Endothelial cell of umbilical vein (primary cell): Measurements from ENCODE around the gene FICD. TPM values are rescaled to one million over a fixed set of nuclear protein-coding genes. Genes with fewer than 3 reads are reported as not detected.

ENCODE experiments used
- BruUV-seq: library from RNA; stranded (reverse); fragments of 400-500 nt; replicated peaks from 2 replicates; lab custom pipeline; 2021; lab: Mats Ljungman, UMichigan
- CTCF ChIA-PET: fragments of 300-600, 350-600 bp; sonication (Branson Sonifier 250); formaldehyde crosslinking; loops from one replicate; lab custom pipeline; 2021; ENCODE audit warnings: antibody characterized with exemption, inconsistent platforms; lab: Charles Lee
- POLR2A ChIA-PET: fragments of 300-600, 350-600 bp; sonication (Branson Sonifier 250); formaldehyde crosslinking; loops from one replicate; lab custom pipeline; 2021; ENCODE audit warnings: antibody characterized with exemption, inconsistent platforms; lab: Charles Lee
- DNase-seq: peaks from one replicate; pipeline ENCODE4 v3.0.0-alpha.2; 2011; ENCODE audit warnings: low read depth, low spot score
- FAIRE-seq: peaks from 2 replicates; lab custom pipeline; 2011; peaks lifted over from hg19 to GRCh38; lab: Jason Lieb, UNC
- H2AFZ ChIP-seq: 2 replicates; pipeline ENCODE4 v1.6.0; 2012; ENCODE audit warnings: low read depth, low read length, control low read depth, inconsistent platforms
- H3K27ac ChIP-seq: 2 replicates; pipeline ENCODE4 v1.5.1; 2011; ENCODE audit warnings: low read depth, mild to moderate bottlenecking, control low read depth, low read length, moderate library complexity; ENCODE audit not compliant: insufficient read depth
- H3K27me3 ChIP-seq, 2 experiments: 2 replicates each; pipeline versions ENCODE4 v1.6.0 to v1.6.1; 2011; ENCODE audit warnings: low read length in 2 of 2, mixed read lengths in 1 of 2; ENCODE audit not compliant: control insufficient read depth in 2 of 2, insufficient read depth in 2 of 2
- H3K36me3 ChIP-seq, 2 experiments: 2 replicates in 1 of 2; 3 replicates in 1 of 2; pipeline ENCODE4 v1.5.1; 2011; ENCODE audit warnings: low read length in 2 of 2, mild to moderate bottlenecking in 1 of 2, moderate library complexity in 1 of 2; ENCODE audit not compliant: control insufficient read depth in 2 of 2, insufficient read depth in 2 of 2; ENCODE audit errors: extremely low read depth in 1 of 2
- H3K4me1 ChIP-seq: 3 replicates; pipeline ENCODE4 v1.5.1; 2011; ENCODE audit warnings: mild to moderate bottlenecking, low read length; ENCODE audit not compliant: control insufficient read depth, insufficient read depth; ENCODE audit errors: extremely low read depth
- H3K4me2 ChIP-seq: 2 replicates; pipeline ENCODE4 v1.6.1; 2011; ENCODE audit warnings: low read length, control low read depth, mixed read lengths; ENCODE audit not compliant: insufficient read depth
- H3K4me3 ChIP-seq, 3 experiments: fragments of 200-600 bp in 1 of 3; sonication (generic), shearing (Covaris generic) in 1 of 3; replicated peaks in 1 of 3; 2 replicates each; pipeline ENCODE4 v1.5.1; 2011 to 2016; ENCODE audit warnings: control low read depth in 3 of 3, low read length in 3 of 3, mild to moderate bottlenecking in 2 of 3, inconsistent platforms in 1 of 3, low read depth in 1 of 3, moderate library complexity in 1 of 3; ENCODE audit not compliant: insufficient read depth in 1 of 3
- H3K79me2 ChIP-seq: 2 replicates; pipeline ENCODE4 v1.6.0; 2012; ENCODE audit warnings: low read length, inconsistent platforms; ENCODE audit not compliant: control insufficient read depth, insufficient read depth
- H3K9ac ChIP-seq: replicated peaks from 2 replicates; pipeline ENCODE3; 2011; ENCODE audit warnings: low read length, control low read depth; ENCODE audit not compliant: insufficient read depth; ENCODE audit errors: extremely low read depth
- H3K9me1 ChIP-seq: replicated peaks from 3 replicates; pipeline ENCODE4 v1.6.0; 2011; ENCODE audit warnings: mild to moderate bottlenecking, low read length; ENCODE audit not compliant: control insufficient read depth, insufficient read depth; ENCODE audit errors: extremely low read depth
- H3K9me3 ChIP-seq: replicated peaks from 2 replicates; pipeline ENCODE4 v1.5.1; 2012; ENCODE audit warnings: low read length, inconsistent platforms; ENCODE audit not compliant: control insufficient read depth, insufficient read depth
- H4K20me1 ChIP-seq: replicated peaks from 2 replicates; pipeline ENCODE3; 2011; ENCODE audit warnings: mild to moderate bottlenecking, low read length; ENCODE audit not compliant: control insufficient read depth, insufficient read depth; ENCODE audit errors: extremely low read depth
- EZH2 ChIP-seq: IDR thresholded peaks from 2 replicates; pipeline ENCODE4 v1.6.1; 2012; ENCODE audit warnings: borderline replicate concordance, low read depth, mild to moderate bottlenecking, moderate library complexity, low read length, inconsistent platforms; ENCODE audit not compliant: severe bottlenecking
- FOS ChIP-seq: IDR thresholded peaks from 2 replicates; pipeline ENCODE4 v1.6.1; 2011; ENCODE audit warnings: mild to moderate bottlenecking, low read length, moderate library complexity, borderline replicate concordance; ENCODE audit not compliant: insufficient read depth
- POLR2A ChIP-seq: IDR thresholded peaks from 2 replicates; pipeline ENCODE4 v1.6.1; 2012; ENCODE audit warnings: low read depth, mild to moderate bottlenecking, control low read depth, low read length
- POLR2AphosphoS5 ChIP-seq: IDR thresholded peaks from 2 replicates; pipeline ENCODE4 v1.6.1; 2012; ENCODE audit warnings: low read depth, mild to moderate bottlenecking, control low read depth, low read length, moderate library complexity; ENCODE audit not compliant: insufficient read depth
- dilution Hi-C: fragments of 300-500 bp; cut with MboI; formaldehyde crosslinking; loops from one replicate; pipeline ENCODE4 v1.15.0; 2019; ENCODE audit warnings: low sequenced_read_pairs; ENCODE audit not compliant: extremely low pct_ligation_motif_present
- intact Hi-C: fragments of 100-400 bp; cut with micrococcal nuclease; formaldehyde crosslinking; loops from one replicate; pipeline ENCODE4 v1.10.0; 2022
- polyA plus RNA-seq, 4 experiments: library from polyadenylated mRNA; depleted of rRNA in 3 of 4; stranded (reverse) in 3 of 4; unstranded in 1 of 4; fragments of >200 nt; gene quantifications; 2 replicates each; pipeline versions ENCODE4 v1.2.1 to v1.2.3, GENCODE V29; 2011 to 2012; ENCODE audit warnings: missing spikeins in 1 of 4
- total RNA-seq: library from RNA; stranded (reverse); gene quantifications from 2 replicates; pipeline ENCODE4 v1.2.3, GENCODE V29; 2021
- TF ChIP-seq, protein P1 (sequence below), 2 donors: IDR thresholded peaks; 1 replicate in 1 of 2; 2 replicates in 1 of 2; pipeline ENCODE4 v1.5.1; 2011; ENCODE audit warnings: low read length in 2 of 2, mild to moderate bottlenecking in 2 of 2, moderate library complexity in 2 of 2, control low read depth in 1 of 2, inconsistent platforms in 1 of 2, low read depth in 1 of 2; ENCODE audit not compliant: insufficient read depth in 1 of 2; ENCODE audit errors: extremely low read depth in 1 of 2
- TF ChIP-seq, protein P2 (sequence below): IDR thresholded peaks from 2 replicates; pipeline ENCODE4 v1.6.1; 2011; ENCODE audit not compliant: insufficient read depth, insufficient read length

Gene FICD
- total and polyA plus RNA-seq, 2 donors (not counting 3 experiments of a cell fraction or from before 2014, with no cell fraction given), result 3.9 to 6.1 TPM

GRCh38 chr12:108495054-108495453 is 20.0 kb upstream of the FICD start:
- POLR2A ChIA-PET, result no interaction called here
- H3K27ac ChIP-seq, result no peak overlapping the region
- H3K4me3 ChIP-seq, result no peak overlapping the region
- no peak overlapping the region for H3K4me2 ChIP-seq
- H3K36me3 ChIP-seq, result no peaks in the 10 kb centered on the region
- H3K79me2 ChIP-seq, result no peaks in the 10 kb centered on the region
- DNase-seq, result peak; percentile 38
- no peaks in the 10 kb centered on the region for H3K4me1 ChIP-seq
- intact Hi-C loops (loop anchor here (1.0 kb wide), 3 partner anchors 432 to 577 kb away; no protein-coding TSS in a partner anchor), dilution Hi-C loops (no loop called here)
- no peaks in the 10 kb centered on the region for H3K9me3 ChIP-seq
- no peak overlapping the region for H2AFZ ChIP-seq
- H4K20me1 ChIP-seq, result no peaks in the 10 kb centered on the region
- no peak overlapping the region for H3K9ac ChIP-seq
- no peaks in the 10 kb centered on the region for H3K9me1 ChIP-seq
- TF ChIP-seq FOS (no peak), POLR2AphosphoS5 (no peak)
- TF ChIP-seq, protein P1, sequence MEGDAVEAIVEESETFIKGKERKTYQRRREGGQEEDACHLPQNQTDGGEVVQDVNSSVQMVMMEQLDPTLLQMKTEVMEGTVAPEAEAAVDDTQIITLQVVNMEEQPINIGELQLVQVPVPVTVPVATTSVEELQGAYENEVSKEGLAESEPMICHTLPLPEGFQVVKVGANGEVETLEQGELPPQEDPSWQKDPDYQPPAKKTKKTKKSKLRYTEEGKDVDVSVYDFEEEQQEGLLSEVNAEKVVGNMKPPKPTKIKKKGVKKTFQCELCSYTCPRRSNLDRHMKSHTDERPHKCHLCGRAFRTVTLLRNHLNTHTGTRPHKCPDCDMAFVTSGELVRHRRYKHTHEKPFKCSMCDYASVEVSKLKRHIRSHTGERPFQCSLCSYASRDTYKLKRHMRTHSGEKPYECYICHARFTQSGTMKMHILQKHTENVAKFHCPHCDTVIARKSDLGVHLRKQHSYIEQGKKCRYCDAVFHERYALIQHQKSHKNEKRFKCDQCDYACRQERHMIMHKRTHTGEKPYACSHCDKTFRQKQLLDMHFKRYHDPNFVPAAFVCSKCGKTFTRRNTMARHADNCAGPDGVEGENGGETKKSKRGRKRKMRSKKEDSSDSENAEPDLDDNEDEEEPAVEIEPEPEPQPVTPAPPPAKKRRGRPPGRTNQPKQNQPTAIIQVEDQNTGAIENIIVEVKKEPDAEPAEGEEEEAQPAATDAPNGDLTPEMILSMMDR (IDR thresholded peaks at IDR 0.05; ENCODE audit: extremely low read depth in 1 of 2, insufficient read depth in 1 of 2, low read depth in 1 of 2, low read length in 2 of 2), result peak; percentile 64 to 84
- CTCF ChIA-PET, result interaction anchor here (0.6 to 3.1 kb wide), 10 partner anchors 11 to 576 kb away, joined by 3 to 15 read pairs (median 4); no protein-coding TSS in a partner anchor
- FAIRE-seq, result no peak
- no peaks in the 10 kb centered on the region for H3K27me3 ChIP-seq
- BruUV-seq, result no TSS peak

- no peaks in the 10 kb centered on the region for H3K27me3 ChIP-seq
- no peaks in the 10 kb centered on the region for H3K4me1 ChIP-seq
- ChIA-PET POLR2A (no interaction called here), CTCF (interaction anchor here (0.5 to 3.1 kb wide), 13 partner anchors 10 to 820 kb away, joined by 3 to 15 read pairs (median 4); no protein-coding TSS in a partner anchor)
- H3K9me3 ChIP-seq, result no peaks in the 10 kb centered on the region
- no peaks in the 10 kb centered on the region for H4K20me1 ChIP-seq
- intact Hi-C loops (loop anchor here (1.0 kb wide), 3 partner anchors 433 to 578 kb away; no protein-coding TSS in a partner anchor), dilution Hi-C loops (no loop called here)
- no peaks in the 10 kb centered on the region for H3K79me2 ChIP-seq
- no peak for FAIRE-seq
- H3K4me2 ChIP-seq, result no peak overlapping the region
- no peak overlapping the region for H3K4me3 ChIP-seq
- H3K27ac ChIP-seq, result no peak overlapping the region
- no peaks in the 10 kb centered on the region for H3K9me1 ChIP-seq
- no peak overlapping the region for H3K9ac ChIP-seq
- no TSS peak for BruUV-seq
- no peaks in the 10 kb centered on the region for H3K36me3 ChIP-seq
- TF ChIP-seq EZH2, result no peak
- no peak for TF ChIP-seq POLR2A
- TF ChIP-seq, protein P1 (IDR thresholded peaks at IDR 0.05; ENCODE audit: extremely low read depth in 1 of 2, insufficient read depth in 1 of 2, low read depth in 1 of 2, low read length in 2 of 2), result no peak
- TF ChIP-seq, protein P2, sequence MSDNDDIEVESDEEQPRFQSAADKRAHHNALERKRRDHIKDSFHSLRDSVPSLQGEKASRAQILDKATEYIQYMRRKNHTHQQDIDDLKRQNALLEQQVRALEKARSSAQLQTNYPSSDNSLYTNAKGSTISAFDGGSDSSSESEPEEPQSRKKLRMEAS, result no peak
- no peak for DNase-seq
- H2AFZ ChIP-seq, result no peak overlapping the region
Observed at GRCh38 chr12:108495823-108496579, 19.1 kb upstream of the FICD start.
